ENCODE results near the gene A2ML1. TPM values are rescaled to one million over a fixed set of nuclear protein-coding genes. Genes with fewer than 3 reads are reported as not detected.

A2ML1 gene
- total and polyA plus RNA-seq, 12 donors, result 0.08 to 1.4 (median 0.14) TPM; not detected in 8

DNA sequence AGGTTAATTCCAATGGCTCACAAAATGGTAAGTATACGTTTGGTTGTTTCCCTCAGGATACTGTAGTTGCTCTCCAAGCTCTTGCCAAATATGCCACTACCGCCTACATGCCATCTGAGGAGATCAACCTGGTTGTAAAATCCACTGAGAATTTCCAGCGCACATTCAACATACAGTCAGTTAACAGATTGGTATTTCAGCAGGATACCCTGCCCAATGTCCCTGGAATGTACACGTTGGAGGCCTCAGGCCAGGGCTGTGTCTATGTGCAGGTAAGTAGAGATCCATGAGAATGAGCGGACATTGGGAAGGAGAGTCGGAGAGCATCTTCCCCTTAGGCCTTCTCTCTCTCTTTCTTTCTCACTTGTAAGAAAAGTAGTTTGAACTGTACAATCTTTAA is 45.4 kb downstream of the A2ML1 start:
- intact Hi-C loops (cut with DNase I), result no loop called here
- TF ChIP-seq, protein P1, sequence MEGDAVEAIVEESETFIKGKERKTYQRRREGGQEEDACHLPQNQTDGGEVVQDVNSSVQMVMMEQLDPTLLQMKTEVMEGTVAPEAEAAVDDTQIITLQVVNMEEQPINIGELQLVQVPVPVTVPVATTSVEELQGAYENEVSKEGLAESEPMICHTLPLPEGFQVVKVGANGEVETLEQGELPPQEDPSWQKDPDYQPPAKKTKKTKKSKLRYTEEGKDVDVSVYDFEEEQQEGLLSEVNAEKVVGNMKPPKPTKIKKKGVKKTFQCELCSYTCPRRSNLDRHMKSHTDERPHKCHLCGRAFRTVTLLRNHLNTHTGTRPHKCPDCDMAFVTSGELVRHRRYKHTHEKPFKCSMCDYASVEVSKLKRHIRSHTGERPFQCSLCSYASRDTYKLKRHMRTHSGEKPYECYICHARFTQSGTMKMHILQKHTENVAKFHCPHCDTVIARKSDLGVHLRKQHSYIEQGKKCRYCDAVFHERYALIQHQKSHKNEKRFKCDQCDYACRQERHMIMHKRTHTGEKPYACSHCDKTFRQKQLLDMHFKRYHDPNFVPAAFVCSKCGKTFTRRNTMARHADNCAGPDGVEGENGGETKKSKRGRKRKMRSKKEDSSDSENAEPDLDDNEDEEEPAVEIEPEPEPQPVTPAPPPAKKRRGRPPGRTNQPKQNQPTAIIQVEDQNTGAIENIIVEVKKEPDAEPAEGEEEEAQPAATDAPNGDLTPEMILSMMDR (IDR thresholded peaks at IDR 0.05), result no peak
- no peak for TF ChIP-seq POLR2A (IDR thresholded peaks at IDR 0.05)
- Histone ChIP-seq H3K36me3 (replicated peaks in 1 of 2) (no peaks in the 10 kb centered on the region), H3K9me3 (replicated peaks in 1 of 3) (no peaks in the 10 kb centered on the region), H3K27ac (no peak overlapping the region), H3K4me3 (no peak overlapping the region), H3K27me3 (no peaks in the 10 kb centered on the region), H3K4me1 (replicated peaks in 1 of 2) (no peaks in the 10 kb centered on the region)
- DNase-seq, result no peak
- WGBS, 4 donors, result 94 to 96% (median 95%) methylated on average over 6 of the region's 6 CpGs

DNA sequence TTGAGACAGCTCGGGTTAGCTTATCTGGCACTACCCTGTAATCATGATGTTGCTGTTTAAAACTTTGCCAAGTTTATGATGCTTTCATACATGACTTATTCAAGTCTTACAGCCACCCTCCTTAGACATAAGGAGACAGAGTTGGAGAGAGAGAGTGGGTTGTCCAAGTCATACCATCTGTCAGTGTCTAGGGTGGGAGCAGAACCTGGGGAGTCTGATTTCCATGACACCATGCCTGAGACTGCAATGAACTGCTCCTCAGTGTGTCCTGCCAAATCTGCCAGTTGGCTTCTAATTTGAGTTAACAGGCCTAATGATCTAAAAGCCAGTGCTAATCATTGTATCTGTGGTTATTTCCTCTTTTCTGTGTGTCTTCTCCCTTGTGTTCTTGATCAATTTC is 48.2 kb downstream of the A2ML1 start:
- intact Hi-C loops (cut with DNase I), result no loop called here
- Histone ChIP-seq H3K4me1 (replicated peaks in 1 of 2) (no peaks in the 10 kb centered on the region), H3K36me3 (replicated peaks in 1 of 2) (no peaks in the 10 kb centered on the region), H3K27me3 (no peaks in the 10 kb centered on the region), H3K4me3 (no peak overlapping the region), H3K27ac (no peak overlapping the region), H3K9me3 (replicated peaks in 1 of 3) (no peaks in the 10 kb centered on the region)
- WGBS, 4 donors, result 79 to 88% (median 85%) methylated on average over 1 of the region's 1 CpG
- TF ChIP-seq, protein P1 (IDR thresholded peaks at IDR 0.05), result no peak
- TF ChIP-seq POLR2A (IDR thresholded peaks at IDR 0.05), result no peak
- DNase-seq, result no peak

DNA sequence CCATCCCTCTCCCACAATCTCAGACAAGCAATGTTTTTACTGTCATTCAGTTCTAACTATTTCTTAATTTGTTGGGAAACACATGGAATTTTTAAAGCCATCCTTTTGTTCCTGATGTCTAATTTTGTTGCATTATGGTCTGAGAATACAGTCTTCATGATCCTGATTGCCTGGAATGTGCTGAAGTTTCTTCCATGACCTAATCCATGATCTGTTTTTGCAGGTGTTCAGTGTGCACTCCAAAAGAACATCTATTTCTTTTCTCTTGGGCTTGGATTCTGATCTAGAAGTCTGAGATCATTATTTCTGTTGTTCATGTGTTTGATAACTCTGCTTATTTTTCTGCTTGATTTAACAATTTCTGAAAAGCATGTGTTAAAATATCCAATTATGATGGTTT is 48.6 kb downstream of the A2ML1 start:
- H3K4me3 ChIP-seq, result no peak overlapping the region
- no peaks in the 10 kb centered on the region for H3K36me3 ChIP-seq (replicated peaks in 1 of 2)
- no peaks in the 10 kb centered on the region for H3K27me3 ChIP-seq
- H3K27ac ChIP-seq, result no peak overlapping the region
- TF ChIP-seq POLR2A (IDR thresholded peaks at IDR 0.05), result no peak
- TF ChIP-seq, protein P1 (IDR thresholded peaks at IDR 0.05), result no peak
- DNase-seq, result no peak
- H3K9me3 ChIP-seq (replicated peaks in 1 of 3), result no peaks in the 10 kb centered on the region
- H3K4me1 ChIP-seq (replicated peaks in 1 of 2), result no peaks in the 10 kb centered on the region
- intact Hi-C loops (cut with DNase I), result no loop called here

DNA sequence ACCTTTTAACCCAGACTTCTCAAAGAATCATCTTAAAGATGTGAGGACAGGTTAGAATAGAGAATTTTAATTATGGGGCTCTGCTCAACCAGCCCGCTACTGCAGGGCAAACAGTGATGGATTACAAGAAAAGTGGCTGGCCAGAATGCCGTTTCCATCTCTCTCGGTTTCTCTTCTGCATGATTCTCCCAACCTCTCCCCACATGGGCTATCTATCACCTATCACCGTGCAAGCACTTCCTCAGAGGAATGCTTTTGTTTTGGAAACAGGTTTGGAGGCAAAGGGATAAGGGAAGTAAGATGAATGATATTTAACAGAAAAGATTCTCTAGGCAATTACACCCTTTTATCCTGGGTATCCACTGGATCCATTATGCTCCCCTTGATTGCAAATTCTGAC is 54.5 kb downstream of the A2ML1 start:
- WGBS, 4 donors, result 43 to 54% (median 53%) methylated on average over 4 of the region's 4 CpGs
- H3K4me3 ChIP-seq, result no peak overlapping the region
- H3K36me3 ChIP-seq (replicated peaks in 1 of 2), result no peaks in the 10 kb centered on the region
- no peak for DNase-seq
- intact Hi-C loops (cut with DNase I), result no loop called here
- H3K4me1 ChIP-seq (replicated peaks in 1 of 2), result no peaks in the 10 kb centered on the region
- H3K9me3 ChIP-seq (replicated peaks in 1 of 3), result no peaks in the 10 kb centered on the region
- H3K27ac ChIP-seq, result no peak overlapping the region
- H3K27me3 ChIP-seq, result no peaks in the 10 kb centered on the region
- TF ChIP-seq, protein P1 (IDR thresholded peaks at IDR 0.05), result no peak
- TF ChIP-seq POLR2A (IDR thresholded peaks at IDR 0.05), result no peak

Data from adrenal gland (tissue), 12 donors.